Astrocyte (in vitro differentiated cells and primary cell): Measurements from ENCODE around the gene NCSTN.

ENCODE experiments used
- CTCF ChIP-seq: IDR thresholded peaks from 2 replicates; pipeline ENCODE4 v1.5.1; 2011; ENCODE audit warnings: low read depth, mild to moderate bottlenecking, inconsistent platforms, low read length, moderate library complexity; ENCODE audit not compliant: insufficient read depth
- EZH2 ChIP-seq: IDR thresholded peaks from 2 replicates; pipeline ENCODE4 v1.6.1; 2012; ENCODE audit warnings: mild to moderate bottlenecking, low read length, inconsistent platforms; ENCODE audit not compliant: insufficient read depth

- TF ChIP-seq CTCF: no peak
- no peak for TF ChIP-seq EZH2
These were observed 17.9 kb upstream of the NCSTN start for GRCh38 chr1:160325252-160325651.
